Peyer's patch (tissue), 4 donors: ENCODE results near the gene MAGI2. TPM values are rescaled to one million over a fixed set of nuclear protein-coding genes. Genes with fewer than 3 reads are reported as not detected.

Source experiments
- DNase-seq, 3 donors: peaks; one replicate each; pipeline ENCODE4 v3.0.0-alpha.2; 2017 to 2019
- H3K27ac ChIP-seq, 4 donors: fragments of 200-600 bp; sonication (generic); one replicate each; pipeline ENCODE4 v1.5.1; 2016 to 2019
- H3K27me3 ChIP-seq, 2 donors: fragments of 200-600 bp; sonication (generic); one replicate each; pipeline ENCODE4 v1.5.1; 2019
- H3K36me3 ChIP-seq, 3 donors: fragments of 200-600 bp; sonication (generic); one replicate each; pipeline ENCODE4 v1.5.1; 2016 to 2019
- H3K4me1 ChIP-seq, 4 donors: fragments of 200-600 bp; sonication (generic); one replicate each; pipeline ENCODE4 v1.5.1; 2016 to 2019
- H3K4me3 ChIP-seq, 4 donors: fragments of 200-600 bp; sonication (generic); 1 replicate in 3 of 4; 2 replicates in 1 of 4; pipeline ENCODE4 v1.5.1; 2016 to 2019; ENCODE audit warnings: mild to moderate bottlenecking in 1 of 4
- H3K9me3 ChIP-seq, 4 donors: fragments of 200-600 bp; sonication (generic); one replicate each; pipeline ENCODE4 v1.5.1; 2016 to 2019; ENCODE audit warnings: mild to moderate bottlenecking in 1 of 4
- POLR2A ChIP-seq, 2 donors: fragments of 450-650 bp; IDR thresholded peaks; one replicate each; pipeline ENCODE4 v1.5.1; 2017; ENCODE audit warnings: antibody characterized with exemption in 2 of 2, mild to moderate bottlenecking in 2 of 2, moderate library complexity in 2 of 2
- total RNA-seq, 4 donors: library from RNA; depleted of rRNA; stranded (reverse); fragments of >200 nt; gene quantifications; one replicate each; pipeline ENCODE4 v1.1.0, GENCODE V29; 2016
- TF ChIP-seq, protein P1 (sequence below), 6 experiments: fragments of 450-650 bp in 4 of 6; fragments of 200-600 bp in 2 of 6; sonication (generic) in 1 of 6; IDR thresholded peaks; one replicate each; pipeline ENCODE4 v1.5.1; 2017 to 2019; ENCODE audit warnings: antibody characterized with exemption in 6 of 6, mild to moderate bottlenecking in 3 of 6, moderate library complexity in 1 of 6

MAGI2 gene
- total RNA-seq, 4 donors from 2014 or later = 1.6 to 12.4 (median 2.8) TPM

DNA sequence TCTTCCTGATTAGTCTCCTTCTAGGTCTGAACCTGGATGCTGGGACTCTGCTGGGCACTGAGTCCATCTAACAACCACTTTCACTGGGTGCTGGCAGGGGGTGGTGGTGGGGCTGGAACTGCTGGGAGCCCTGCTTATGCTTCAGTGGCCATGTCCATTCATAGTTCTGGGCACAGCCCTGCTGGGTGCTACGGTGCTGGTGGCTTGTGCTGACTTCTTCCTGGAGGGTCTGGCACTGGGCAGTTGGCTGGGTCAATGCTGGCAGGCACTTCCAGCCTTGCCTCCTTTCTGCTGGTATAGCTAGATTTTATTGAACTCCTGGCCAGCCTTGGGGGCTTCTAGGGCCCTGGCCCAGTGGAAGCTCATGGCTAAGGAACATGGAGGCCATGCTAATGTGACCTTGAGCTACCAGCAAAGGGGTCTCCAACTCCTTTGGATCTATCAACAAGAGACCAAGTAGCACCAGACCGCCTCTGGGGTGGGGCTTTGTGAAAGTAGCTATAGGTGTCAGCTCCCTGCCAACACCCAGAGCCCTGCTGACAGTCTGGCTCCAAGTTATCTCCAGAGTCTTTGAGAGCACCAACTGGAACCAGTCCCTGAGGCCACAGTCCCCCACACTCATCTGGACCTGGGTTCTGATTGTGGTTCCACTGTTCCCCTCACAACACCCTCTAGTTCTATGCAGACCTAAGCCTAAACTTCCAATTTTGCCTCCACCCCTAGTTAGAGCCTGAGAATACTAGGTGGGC is 99.6 kb downstream of the MAGI2 start:
- H3K27me3 ChIP-seq = no peaks in the 10 kb centered on the region
- DNase-seq = no peak
- H3K4me1 ChIP-seq = no peaks in the 10 kb centered on the region
- no peaks in the 10 kb centered on the region for H3K36me3 ChIP-seq
- no peak overlapping the region for H3K4me3 ChIP-seq
- no peak for TF ChIP-seq POLR2A (IDR thresholded peaks at IDR 0.05)
- TF ChIP-seq, protein P1, sequence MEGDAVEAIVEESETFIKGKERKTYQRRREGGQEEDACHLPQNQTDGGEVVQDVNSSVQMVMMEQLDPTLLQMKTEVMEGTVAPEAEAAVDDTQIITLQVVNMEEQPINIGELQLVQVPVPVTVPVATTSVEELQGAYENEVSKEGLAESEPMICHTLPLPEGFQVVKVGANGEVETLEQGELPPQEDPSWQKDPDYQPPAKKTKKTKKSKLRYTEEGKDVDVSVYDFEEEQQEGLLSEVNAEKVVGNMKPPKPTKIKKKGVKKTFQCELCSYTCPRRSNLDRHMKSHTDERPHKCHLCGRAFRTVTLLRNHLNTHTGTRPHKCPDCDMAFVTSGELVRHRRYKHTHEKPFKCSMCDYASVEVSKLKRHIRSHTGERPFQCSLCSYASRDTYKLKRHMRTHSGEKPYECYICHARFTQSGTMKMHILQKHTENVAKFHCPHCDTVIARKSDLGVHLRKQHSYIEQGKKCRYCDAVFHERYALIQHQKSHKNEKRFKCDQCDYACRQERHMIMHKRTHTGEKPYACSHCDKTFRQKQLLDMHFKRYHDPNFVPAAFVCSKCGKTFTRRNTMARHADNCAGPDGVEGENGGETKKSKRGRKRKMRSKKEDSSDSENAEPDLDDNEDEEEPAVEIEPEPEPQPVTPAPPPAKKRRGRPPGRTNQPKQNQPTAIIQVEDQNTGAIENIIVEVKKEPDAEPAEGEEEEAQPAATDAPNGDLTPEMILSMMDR (IDR thresholded peaks at IDR 0.05) = no peak
- H3K27ac ChIP-seq = no peak overlapping the region
- no peaks in the 10 kb centered on the region for H3K9me3 ChIP-seq

DNA sequence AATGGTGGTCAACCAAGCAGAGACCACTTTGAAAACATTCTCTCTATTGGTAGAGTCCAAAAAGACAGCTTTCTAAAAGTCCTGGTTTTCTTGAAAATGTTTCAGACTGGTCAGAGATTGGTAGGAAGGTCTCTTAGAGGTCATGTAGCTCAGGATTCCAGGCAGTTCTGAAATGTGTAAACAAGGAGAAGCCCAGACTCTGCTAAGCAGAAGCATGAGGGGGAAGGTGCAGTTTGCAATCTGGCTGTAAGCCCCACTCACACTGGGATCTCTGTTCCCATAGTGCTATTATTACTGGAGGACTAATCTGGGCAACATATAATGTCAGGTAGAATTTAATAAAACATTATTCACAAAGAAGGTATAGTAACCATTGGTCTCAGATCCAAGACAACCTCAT is 101.1 kb downstream of the MAGI2 start:
- DNase-seq = no peak
- no peaks in the 10 kb centered on the region for H3K27me3 ChIP-seq
- no peaks in the 10 kb centered on the region for H3K4me1 ChIP-seq
- H3K9me3 ChIP-seq = no peaks in the 10 kb centered on the region
- H3K4me3 ChIP-seq = no peak overlapping the region
- H3K36me3 ChIP-seq = no peaks in the 10 kb centered on the region
- no peak for TF ChIP-seq POLR2A (IDR thresholded peaks at IDR 0.05)
- TF ChIP-seq, protein P1 (IDR thresholded peaks at IDR 0.05) = no peak
- no peak overlapping the region for H3K27ac ChIP-seq

DNA sequence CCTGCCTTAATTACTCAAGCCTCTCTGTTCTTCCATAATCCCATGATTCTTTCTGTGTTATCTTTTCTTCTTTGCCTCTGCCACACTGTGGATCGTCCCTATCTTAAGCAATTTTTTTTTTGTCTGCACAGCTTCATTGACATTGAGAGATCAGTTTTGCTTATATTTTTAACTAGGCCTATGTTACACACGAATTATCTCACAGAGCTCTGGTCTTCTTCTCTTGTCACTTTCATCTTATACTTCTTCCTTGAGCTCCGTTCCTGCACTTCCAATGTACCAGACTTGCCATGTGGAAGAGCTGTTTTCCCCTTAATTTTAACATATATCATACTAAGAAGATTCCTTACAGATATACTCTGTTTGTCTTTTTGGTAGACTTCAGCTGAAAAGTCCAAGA is 106.1 kb downstream of the MAGI2 start:
- Histone ChIP-seq H3K36me3 (no peaks in the 10 kb centered on the region), H3K4me1 (no peaks in the 10 kb centered on the region), H3K9me3 (no peaks in the 10 kb centered on the region), H3K4me3 (no peak overlapping the region), H3K27me3 (no peaks in the 10 kb centered on the region), H3K27ac (no peak overlapping the region)
- no peak for DNase-seq
- TF ChIP-seq POLR2A (IDR thresholded peaks at IDR 0.05) = no peak
- TF ChIP-seq, protein P1 (IDR thresholded peaks at IDR 0.05) = no peak

DNA sequence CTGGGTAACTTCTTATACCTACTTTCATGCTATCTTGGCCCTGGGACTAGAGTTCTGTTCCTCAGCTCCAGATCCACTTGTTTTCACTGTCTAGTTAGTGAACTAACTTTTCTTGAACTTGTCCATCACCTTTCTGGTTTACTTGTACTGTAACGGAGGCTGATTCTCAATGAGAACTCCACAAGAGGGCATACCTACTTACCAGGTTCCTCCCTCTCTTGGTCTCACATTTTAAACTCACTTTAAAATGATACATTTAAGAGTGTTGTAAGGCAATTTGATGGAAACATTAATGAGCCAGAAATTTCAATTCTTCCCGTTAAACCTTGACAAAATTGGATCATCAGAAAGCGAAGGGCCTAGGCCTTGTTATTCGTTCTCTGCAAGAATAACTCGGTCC is 111.6 kb downstream of the MAGI2 start:
- no peaks in the 10 kb centered on the region for H3K36me3 ChIP-seq
- H3K27me3 ChIP-seq = no peaks in the 10 kb centered on the region
- DNase-seq = no peak
- TF ChIP-seq, protein P1 (IDR thresholded peaks at IDR 0.05) = no peak
- no peak for TF ChIP-seq POLR2A (IDR thresholded peaks at IDR 0.05)
- H3K27ac ChIP-seq = no peak overlapping the region
- H3K4me1 ChIP-seq = no peaks in the 10 kb centered on the region
- H3K4me3 ChIP-seq = no peak overlapping the region
- H3K9me3 ChIP-seq = no peaks in the 10 kb centered on the region

DNA sequence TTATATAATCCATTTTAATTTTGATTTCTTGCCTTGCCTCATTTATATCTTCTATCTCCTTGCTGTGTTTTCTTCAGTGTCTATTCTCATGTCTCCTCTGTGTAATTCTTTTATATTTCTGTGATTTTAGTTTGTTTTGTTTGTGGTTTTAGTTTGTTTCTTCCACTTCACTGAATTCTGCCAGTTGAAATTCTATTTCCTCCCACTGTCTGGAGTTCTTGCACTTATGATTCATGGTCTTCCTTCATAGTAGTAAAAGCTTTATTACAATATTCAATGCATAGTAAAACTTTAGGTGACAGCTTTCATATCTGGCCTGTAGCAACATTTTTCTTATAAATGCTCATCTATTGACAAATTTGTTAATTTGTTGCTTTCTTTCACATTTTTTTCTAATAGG is 113.3 kb downstream of the MAGI2 start:
- Histone ChIP-seq H3K9me3 (no peaks in the 10 kb centered on the region), H3K27ac (no peak overlapping the region), H3K36me3 (no peaks in the 10 kb centered on the region), H3K27me3 (no peaks in the 10 kb centered on the region), H3K4me1 (no peaks in the 10 kb centered on the region), H3K4me3 (no peak overlapping the region)
- TF ChIP-seq, protein P1 (IDR thresholded peaks at IDR 0.05) = no peak
- no peak for TF ChIP-seq POLR2A (IDR thresholded peaks at IDR 0.05)
- DNase-seq = no peak
